Suprapubic skin (tissue), 3 donors: ENCODE results near the gene RNF19B.

Source experiments
- CTCF ChIP-seq, 2 donors: fragments of 200-600 bp in 1 of 2; fragments of 450-650 bp in 1 of 2; sonication (generic) in 1 of 2; IDR thresholded peaks; one replicate each; pipeline ENCODE4 v1.5.1; 2016 to 2019; ENCODE audit warnings: antibody characterized with exemption in 2 of 2, mild to moderate bottlenecking in 1 of 2, moderate library complexity in 1 of 2
- POLR2AphosphoS5 ChIP-seq, 3 donors: sonication (generic); formaldehyde crosslinking; IDR thresholded peaks; one replicate each; pipeline ENCODE4 v1.6.1; 2017; ENCODE audit warnings: antibody characterized with exemption in 3 of 3

DNA sequence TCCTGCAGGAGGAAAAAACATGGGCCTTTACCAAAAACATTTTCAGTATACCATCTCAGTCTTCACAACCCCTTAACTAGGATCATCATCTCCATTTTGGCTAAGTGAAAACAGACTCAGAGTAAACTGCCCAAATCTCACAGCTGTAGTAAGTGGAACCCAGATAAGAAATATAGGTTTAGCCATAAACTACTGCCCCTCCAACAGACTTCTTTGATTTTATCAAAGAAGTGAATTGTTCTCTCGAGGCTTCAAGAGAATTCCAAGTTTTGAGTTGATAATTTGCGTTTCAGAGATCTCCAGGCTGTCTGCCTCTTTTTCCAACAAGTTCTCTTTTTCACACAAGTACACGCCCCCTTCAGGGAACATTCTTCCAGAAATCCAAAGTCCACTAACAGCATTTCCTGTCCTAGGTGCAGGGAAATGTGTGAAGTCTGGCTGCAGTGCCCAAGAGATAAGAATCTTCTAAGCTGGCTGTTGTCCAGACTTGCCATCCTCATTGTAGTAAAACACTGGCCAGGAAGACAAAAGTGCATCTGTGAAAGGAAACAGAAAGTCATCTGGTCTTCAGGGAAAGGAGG is 30.8 kb downstream of the RNF19B start:
- TF ChIP-seq CTCF (IDR thresholded peaks at IDR 0.05) (no peak), POLR2AphosphoS5 (IDR thresholded peaks at IDR 0.05) (no peak)
